DND-41 (cell line): ENCODE measurements around the gene AP1M2.

Experiments used
- EZH2 ChIP-seq: IDR thresholded peaks from 3 replicates; pipeline ENCODE4 v1.6.1; 2012; ENCODE audit warnings: borderline replicate concordance, low read depth, mild to moderate bottlenecking, moderate library complexity, low read length, inconsistent platforms; ENCODE audit not compliant: severe bottlenecking
- TF ChIP-seq, protein P1 (sequence below): IDR thresholded peaks from 2 replicates; pipeline ENCODE4 v1.5.1; 2012; ENCODE audit warnings: borderline replicate concordance, low read length, moderate library complexity, mild to moderate bottlenecking; ENCODE audit not compliant: poor library complexity, severe bottlenecking; ENCODE audit errors: extremely low read depth

DNA sequence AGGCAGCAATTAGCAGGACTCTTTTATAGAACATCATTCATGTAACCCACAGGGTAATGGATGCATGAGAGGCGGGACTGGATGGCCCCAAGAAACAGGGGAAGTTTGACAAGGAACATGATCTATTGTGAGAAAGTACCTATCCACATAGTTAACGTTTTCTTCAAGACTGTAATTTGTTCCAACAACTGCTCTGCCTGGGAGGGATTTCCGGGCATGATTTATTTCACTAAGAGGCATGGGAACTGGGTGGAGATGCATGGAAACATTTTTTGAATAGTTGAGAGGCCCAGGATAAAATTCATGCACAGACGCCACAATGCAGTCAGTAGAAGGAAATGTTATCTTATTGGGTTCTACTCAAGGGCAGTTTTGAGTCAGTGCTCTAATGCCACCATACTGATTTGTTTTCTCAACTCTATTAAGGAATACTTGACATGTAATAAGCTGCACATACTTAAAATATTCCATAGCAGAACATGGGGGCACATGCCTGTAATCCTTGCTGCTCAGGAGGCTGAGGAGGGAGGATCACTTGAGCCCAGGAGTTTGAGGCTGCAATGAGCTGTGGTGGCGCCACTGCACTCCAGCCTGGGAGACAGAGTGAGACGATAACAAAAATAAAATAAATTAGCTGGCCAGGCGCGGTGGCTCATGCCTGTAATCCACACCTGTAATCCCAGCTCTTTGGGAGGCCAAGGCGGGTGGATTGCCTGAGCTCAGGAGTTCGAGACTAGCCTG, 53.3 kb downstream of the AP1M2 start:
- TF ChIP-seq, protein P1, sequence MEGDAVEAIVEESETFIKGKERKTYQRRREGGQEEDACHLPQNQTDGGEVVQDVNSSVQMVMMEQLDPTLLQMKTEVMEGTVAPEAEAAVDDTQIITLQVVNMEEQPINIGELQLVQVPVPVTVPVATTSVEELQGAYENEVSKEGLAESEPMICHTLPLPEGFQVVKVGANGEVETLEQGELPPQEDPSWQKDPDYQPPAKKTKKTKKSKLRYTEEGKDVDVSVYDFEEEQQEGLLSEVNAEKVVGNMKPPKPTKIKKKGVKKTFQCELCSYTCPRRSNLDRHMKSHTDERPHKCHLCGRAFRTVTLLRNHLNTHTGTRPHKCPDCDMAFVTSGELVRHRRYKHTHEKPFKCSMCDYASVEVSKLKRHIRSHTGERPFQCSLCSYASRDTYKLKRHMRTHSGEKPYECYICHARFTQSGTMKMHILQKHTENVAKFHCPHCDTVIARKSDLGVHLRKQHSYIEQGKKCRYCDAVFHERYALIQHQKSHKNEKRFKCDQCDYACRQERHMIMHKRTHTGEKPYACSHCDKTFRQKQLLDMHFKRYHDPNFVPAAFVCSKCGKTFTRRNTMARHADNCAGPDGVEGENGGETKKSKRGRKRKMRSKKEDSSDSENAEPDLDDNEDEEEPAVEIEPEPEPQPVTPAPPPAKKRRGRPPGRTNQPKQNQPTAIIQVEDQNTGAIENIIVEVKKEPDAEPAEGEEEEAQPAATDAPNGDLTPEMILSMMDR, result no peak
- TF ChIP-seq EZH2, result no peak
